Spleen (tissue), 7 donors: ENCODE results near the gene ADRB2.

ENCODE experiments used
- POLR2A ChIP-seq, 3 donors: fragments of 450-650 bp; IDR thresholded peaks; one replicate each; pipeline ENCODE4 v1.5.1; 2017; ENCODE audit warnings: antibody characterized with exemption in 3 of 3, mild to moderate bottlenecking in 1 of 3
- POLR2AphosphoS5 ChIP-seq, 3 donors: sonication (generic); formaldehyde crosslinking; IDR thresholded peaks; one replicate each; pipeline ENCODE4 v1.5.1; 2017; ENCODE audit warnings: antibody characterized with exemption in 3 of 3
- TF ChIP-seq, protein P1 (sequence below), 11 experiments: fragments of 200-600 bp in 7 of 11; fragments of 450-650 bp in 4 of 11; sonication (generic) in 4 of 11; IDR thresholded peaks in 8 of 11; conservative IDR thresholded peaks in 3 of 11; 1 replicate in 7 of 11; 2 replicates in 4 of 11; pipeline versions ENCODE4 v1.4.0 to v1.8.0; 2016 to 2021; ENCODE audit warnings: antibody characterized with exemption in 11 of 11, inconsistent platforms in 4 of 11, mild to moderate bottlenecking in 1 of 11
- donor health status: DM: no; HTN: no; CAD: no; lungs with moderate emphysema.
- donor health status: DM: no; HTN: no; CAD: no.
- donor health status: DM: no; HTN: no; CAD: no.

DNA sequence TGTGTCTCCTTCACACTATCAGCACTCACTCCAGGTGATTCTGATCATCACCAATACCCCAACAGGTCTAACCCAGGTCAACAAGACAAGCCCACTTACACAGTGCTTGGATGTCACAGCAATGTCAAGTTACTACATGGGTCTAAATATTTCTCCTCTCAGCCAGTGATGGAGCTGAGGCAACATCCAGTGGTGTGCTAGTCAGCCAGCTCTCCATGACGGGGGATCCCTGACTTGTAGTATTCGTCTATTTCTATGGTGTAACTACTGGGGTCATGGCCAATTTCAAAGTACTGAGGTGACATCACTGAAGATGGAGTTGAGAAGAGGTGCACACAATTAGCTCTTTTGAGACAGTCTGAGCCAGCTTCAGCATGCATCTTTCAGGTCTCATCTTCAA is 31.1 kb downstream of the ADRB2 start:
- TF ChIP-seq POLR2A (IDR thresholded peaks at IDR 0.05) (no peak), POLR2AphosphoS5 (IDR thresholded peaks at IDR 0.05) (no peak)
- TF ChIP-seq, protein P1, sequence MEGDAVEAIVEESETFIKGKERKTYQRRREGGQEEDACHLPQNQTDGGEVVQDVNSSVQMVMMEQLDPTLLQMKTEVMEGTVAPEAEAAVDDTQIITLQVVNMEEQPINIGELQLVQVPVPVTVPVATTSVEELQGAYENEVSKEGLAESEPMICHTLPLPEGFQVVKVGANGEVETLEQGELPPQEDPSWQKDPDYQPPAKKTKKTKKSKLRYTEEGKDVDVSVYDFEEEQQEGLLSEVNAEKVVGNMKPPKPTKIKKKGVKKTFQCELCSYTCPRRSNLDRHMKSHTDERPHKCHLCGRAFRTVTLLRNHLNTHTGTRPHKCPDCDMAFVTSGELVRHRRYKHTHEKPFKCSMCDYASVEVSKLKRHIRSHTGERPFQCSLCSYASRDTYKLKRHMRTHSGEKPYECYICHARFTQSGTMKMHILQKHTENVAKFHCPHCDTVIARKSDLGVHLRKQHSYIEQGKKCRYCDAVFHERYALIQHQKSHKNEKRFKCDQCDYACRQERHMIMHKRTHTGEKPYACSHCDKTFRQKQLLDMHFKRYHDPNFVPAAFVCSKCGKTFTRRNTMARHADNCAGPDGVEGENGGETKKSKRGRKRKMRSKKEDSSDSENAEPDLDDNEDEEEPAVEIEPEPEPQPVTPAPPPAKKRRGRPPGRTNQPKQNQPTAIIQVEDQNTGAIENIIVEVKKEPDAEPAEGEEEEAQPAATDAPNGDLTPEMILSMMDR (IDR thresholded peaks at IDR 0.05 in 8 of 11, conservative IDR thresholded peaks at IDR 0.05 in 3 of 11), result no peak
